Endothelial cell of umbilical vein (primary cell): ENCODE results near the gene ATP11C. TPM values are rescaled to one million over a fixed set of nuclear protein-coding genes. Genes with fewer than 3 reads are reported as not detected.

Experiments
- BruUV-seq: library from RNA; stranded (reverse); fragments of 400-500 nt; replicated peaks from 2 replicates; lab custom pipeline; 2021; lab: Mats Ljungman, UMichigan
- CTCF ChIA-PET: fragments of 300-600, 350-600 bp; sonication (Branson Sonifier 250); formaldehyde crosslinking; loops from one replicate; lab custom pipeline; 2021; ENCODE audit warnings: antibody characterized with exemption, inconsistent platforms; lab: Charles Lee
- POLR2A ChIA-PET: fragments of 300-600, 350-600 bp; sonication (Branson Sonifier 250); formaldehyde crosslinking; loops from one replicate; lab custom pipeline; 2021; ENCODE audit warnings: antibody characterized with exemption, inconsistent platforms; lab: Charles Lee
- DNase-seq: peaks from one replicate; pipeline ENCODE4 v3.0.0-alpha.2; 2011; ENCODE audit warnings: low read depth, low spot score
- FAIRE-seq: peaks from 2 replicates; lab custom pipeline; 2011; peaks lifted over from hg19 to GRCh38; lab: Jason Lieb, UNC
- H2AFZ ChIP-seq: 2 replicates; pipeline ENCODE4 v1.6.0; 2012; ENCODE audit warnings: low read depth, low read length, control low read depth, inconsistent platforms
- H3K27ac ChIP-seq: 2 replicates; pipeline ENCODE4 v1.5.1; 2011; ENCODE audit warnings: low read depth, mild to moderate bottlenecking, control low read depth, low read length, moderate library complexity; ENCODE audit not compliant: insufficient read depth
- H3K27me3 ChIP-seq, 2 experiments: 2 replicates each; pipeline versions ENCODE4 v1.6.0 to v1.6.1; 2011; ENCODE audit warnings: low read length in 2 of 2, mixed read lengths in 1 of 2; ENCODE audit not compliant: control insufficient read depth in 2 of 2, insufficient read depth in 2 of 2
- H3K36me3 ChIP-seq, 2 experiments: 2 replicates in 1 of 2; 3 replicates in 1 of 2; pipeline ENCODE4 v1.5.1; 2011; ENCODE audit warnings: low read length in 2 of 2, mild to moderate bottlenecking in 1 of 2, moderate library complexity in 1 of 2; ENCODE audit not compliant: control insufficient read depth in 2 of 2, insufficient read depth in 2 of 2; ENCODE audit errors: extremely low read depth in 1 of 2
- H3K4me1 ChIP-seq: 3 replicates; pipeline ENCODE4 v1.5.1; 2011; ENCODE audit warnings: mild to moderate bottlenecking, low read length; ENCODE audit not compliant: control insufficient read depth, insufficient read depth; ENCODE audit errors: extremely low read depth
- H3K4me2 ChIP-seq: 2 replicates; pipeline ENCODE4 v1.6.1; 2011; ENCODE audit warnings: low read length, control low read depth, mixed read lengths; ENCODE audit not compliant: insufficient read depth
- H3K4me3 ChIP-seq, 3 experiments: fragments of 200-600 bp in 1 of 3; sonication (generic), shearing (Covaris generic) in 1 of 3; replicated peaks in 1 of 3; 2 replicates each; pipeline ENCODE4 v1.5.1; 2011 to 2016; ENCODE audit warnings: control low read depth in 3 of 3, low read length in 3 of 3, mild to moderate bottlenecking in 2 of 3, inconsistent platforms in 1 of 3, low read depth in 1 of 3, moderate library complexity in 1 of 3; ENCODE audit not compliant: insufficient read depth in 1 of 3
- H3K79me2 ChIP-seq: 2 replicates; pipeline ENCODE4 v1.6.0; 2012; ENCODE audit warnings: low read length, inconsistent platforms; ENCODE audit not compliant: control insufficient read depth, insufficient read depth
- H3K9ac ChIP-seq: replicated peaks from 2 replicates; pipeline ENCODE3; 2011; ENCODE audit warnings: low read length, control low read depth; ENCODE audit not compliant: insufficient read depth; ENCODE audit errors: extremely low read depth
- H3K9me1 ChIP-seq: replicated peaks from 3 replicates; pipeline ENCODE4 v1.6.0; 2011; ENCODE audit warnings: mild to moderate bottlenecking, low read length; ENCODE audit not compliant: control insufficient read depth, insufficient read depth; ENCODE audit errors: extremely low read depth
- H3K9me3 ChIP-seq: replicated peaks from 2 replicates; pipeline ENCODE4 v1.5.1; 2012; ENCODE audit warnings: low read length, inconsistent platforms; ENCODE audit not compliant: control insufficient read depth, insufficient read depth
- H4K20me1 ChIP-seq: replicated peaks from 2 replicates; pipeline ENCODE3; 2011; ENCODE audit warnings: mild to moderate bottlenecking, low read length; ENCODE audit not compliant: control insufficient read depth, insufficient read depth; ENCODE audit errors: extremely low read depth
- EZH2 ChIP-seq: IDR thresholded peaks from 2 replicates; pipeline ENCODE4 v1.6.1; 2012; ENCODE audit warnings: borderline replicate concordance, low read depth, mild to moderate bottlenecking, moderate library complexity, low read length, inconsistent platforms; ENCODE audit not compliant: severe bottlenecking
- FOS ChIP-seq: IDR thresholded peaks from 2 replicates; pipeline ENCODE4 v1.6.1; 2011; ENCODE audit warnings: mild to moderate bottlenecking, low read length, moderate library complexity, borderline replicate concordance; ENCODE audit not compliant: insufficient read depth
- GATA2 ChIP-seq: IDR thresholded peaks from 2 replicates; pipeline ENCODE4 v1.7.0; 2011; ENCODE audit warnings: low read depth, mild to moderate bottlenecking, moderate library complexity, mixed read lengths, low read length; ENCODE audit not compliant: insufficient read length, insufficient read depth
- JUN ChIP-seq: IDR thresholded peaks from 2 replicates; pipeline ENCODE4 v1.6.1; 2011; ENCODE audit warnings: borderline replicate concordance, low read depth; ENCODE audit not compliant: insufficient read length, insufficient read depth
- MAX ChIP-seq: IDR thresholded peaks from 2 replicates; pipeline ENCODE4 v1.6.1; 2011; ENCODE audit not compliant: insufficient read depth, insufficient read length
- MYC ChIP-seq: IDR thresholded peaks from one replicate; pipeline ENCODE4 v1.6.1; 2011; ENCODE audit warnings: mild to moderate bottlenecking, low read depth, low read length
- dilution Hi-C: fragments of 300-500 bp; cut with MboI; formaldehyde crosslinking; loops from one replicate; pipeline ENCODE4 v1.15.0; 2019; ENCODE audit warnings: low sequenced_read_pairs; ENCODE audit not compliant: extremely low pct_ligation_motif_present
- intact Hi-C: fragments of 100-400 bp; cut with micrococcal nuclease; formaldehyde crosslinking; loops from one replicate; pipeline ENCODE4 v1.10.0; 2022
- polyA plus RNA-seq, 4 experiments: library from polyadenylated mRNA; depleted of rRNA in 3 of 4; stranded (reverse) in 3 of 4; unstranded in 1 of 4; fragments of >200 nt; gene quantifications; 2 replicates each; pipeline versions ENCODE4 v1.2.1 to v1.2.3, GENCODE V29; 2011 to 2012; ENCODE audit warnings: missing spikeins in 1 of 4
- total RNA-seq: library from RNA; stranded (reverse); gene quantifications from 2 replicates; pipeline ENCODE4 v1.2.3, GENCODE V29; 2021

The ATP11C gene
- total and polyA plus RNA-seq, 2 donors (not counting 3 experiments of a cell fraction or from before 2014, with no cell fraction given) = 9.1 to 31.8 TPM

- H3K4me3 ChIP-seq = no peak overlapping the region
- no peaks in the 10 kb centered on the region for H3K9me1 ChIP-seq
- H4K20me1 ChIP-seq = no peaks in the 10 kb centered on the region
- no peak overlapping the region for H3K4me2 ChIP-seq
- peaks cover 21% of the 10 kb centered on the region for H3K4me1 ChIP-seq
- BruUV-seq = no TSS peak
- H3K9ac ChIP-seq = no peak overlapping the region
- H3K27me3 ChIP-seq = no peaks in the 10 kb centered on the region
- no peaks in the 10 kb centered on the region for H3K36me3 ChIP-seq
- intact Hi-C loops (no loop called here), dilution Hi-C loops (no loop called here)
- FAIRE-seq (no peak), DNase-seq (no peak)
- H2AFZ ChIP-seq = no peak overlapping the region
- H3K79me2 ChIP-seq = peaks cover 22% of the 10 kb centered on the region
- no peaks in the 10 kb centered on the region for H3K9me3 ChIP-seq
- POLR2A ChIA-PET = no interaction called here
- no peak for TF ChIP-seq GATA2
- no peak overlapping the region for H3K27ac ChIP-seq
- CTCF ChIA-PET = interaction anchor here (1.6 kb wide), 1 partner anchor 17 kb away, joined by 3 read pairs; no protein-coding TSS in a partner anchor
Observed at GRCh38 chrX:139892512-139892911, 40.3 kb downstream of the ATP11C start.

DNA sequence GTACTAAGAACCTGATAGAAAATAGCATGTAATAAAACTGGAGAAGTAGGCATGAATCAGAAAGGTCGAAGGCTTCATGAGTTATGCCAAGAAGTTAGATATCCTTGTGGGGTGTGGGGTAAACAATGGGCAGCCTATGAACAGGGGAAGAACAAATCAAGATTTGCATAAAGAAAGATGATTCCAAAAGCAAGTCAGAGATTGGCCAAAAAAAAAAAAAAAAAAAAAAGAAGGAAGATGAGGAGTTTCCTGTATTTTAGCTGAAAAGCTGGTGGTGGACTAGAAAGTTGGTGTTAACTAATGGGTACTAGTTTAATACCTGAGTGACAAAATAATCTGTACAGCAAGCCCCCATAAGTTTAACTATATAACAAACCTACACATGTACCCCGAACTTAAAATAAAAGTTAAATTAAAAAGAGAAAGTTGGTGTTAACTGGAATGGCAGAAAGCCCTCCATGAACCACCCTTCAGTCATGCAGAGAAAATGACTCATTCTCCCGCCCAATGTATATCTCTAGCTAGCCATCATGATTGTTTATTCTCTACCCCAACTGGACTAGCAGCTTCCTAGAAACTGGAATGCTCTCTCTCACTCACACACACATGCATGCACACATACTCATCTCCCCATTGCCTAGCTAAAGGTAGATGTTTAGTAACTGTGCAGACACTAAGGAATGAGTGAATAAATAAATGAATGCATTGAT lies 41.7 kb downstream of the ATP11C start:
- H3K27ac ChIP-seq = peak overlapping the region; percentile 55

More for the DNA sequence above, 41.7 kb downstream of the ATP11C start:
- POLR2A ChIA-PET = no interaction called here
- Histone ChIP-seq H3K4me3 (no peak overlapping the region), H3K4me2 (peak overlapping the region; percentile 71), H3K9me1 (no peaks in the 10 kb centered on the region), H3K27me3 (no peaks in the 10 kb centered on the region), H3K36me3 (no peaks in the 10 kb centered on the region), H2AFZ (no peak overlapping the region), H3K9me3 (no peaks in the 10 kb centered on the region), H3K4me1 (peaks cover 21% of the 10 kb centered on the region), H3K9ac (no peak overlapping the region), H3K79me2 (peaks cover 23% of the 10 kb centered on the region), H4K20me1 (no peaks in the 10 kb centered on the region)
- FAIRE-seq (peak; percentile 85), DNase-seq (peak; percentile 79)
- CTCF ChIA-PET = interaction anchor here (1.2 to 1.6 kb wide), 2 partner anchors 9 to 16 kb away, joined by 3 to 4 read pairs; no protein-coding TSS in a partner anchor
- intact Hi-C loops (loop anchor here (1.0 to 2.0 kb wide), 2 partner anchors 10 to 14 kb away; no protein-coding TSS in a partner anchor), dilution Hi-C loops (no loop called here)
- TSS peak; percentile 24 for BruUV-seq
- no peak for TF ChIP-seq EZH2
- peak; percentile 57 for TF ChIP-seq JUN
- TF ChIP-seq MAX = no peak
- no peak for TF ChIP-seq MYC
- TF ChIP-seq GATA2 = peak; percentile 61
- TF ChIP-seq FOS = peak; percentile 69
